MM.1S (cell line): ENCODE results near the gene FAM240A.

Source experiments
- CTCF ChIP-seq: fragments of 300-600 bp; sonication (generic); IDR thresholded peaks from 2 replicates; pipeline ENCODE4 v1.5.1; 2016; ENCODE audit warnings: antibody characterized with exemption, low read length, mixed read lengths
- EZH2phosphoT487 ChIP-seq: fragments of 300-600 bp; sonication (generic); IDR thresholded peaks from 2 replicates; pipeline ENCODE4 v1.6.1; 2018; ENCODE audit warnings: antibody characterized with exemption, low read length

- TF ChIP-seq CTCF (no peak), EZH2phosphoT487 (no peak)
Observed at GRCh38 chr3:46668591-46668990, 56.3 kb downstream of the FAM240A start.
